ENCODE measurements around the gene ACAD8.

ACAD8 gene

GRCh38 chr11:134230339-134230738, 23.0 kb upstream of the ACAD8 start:
- no peak overlapping the region for H3K4me3 ChIP-seq (ENCODE audit: low read length)

DNA sequence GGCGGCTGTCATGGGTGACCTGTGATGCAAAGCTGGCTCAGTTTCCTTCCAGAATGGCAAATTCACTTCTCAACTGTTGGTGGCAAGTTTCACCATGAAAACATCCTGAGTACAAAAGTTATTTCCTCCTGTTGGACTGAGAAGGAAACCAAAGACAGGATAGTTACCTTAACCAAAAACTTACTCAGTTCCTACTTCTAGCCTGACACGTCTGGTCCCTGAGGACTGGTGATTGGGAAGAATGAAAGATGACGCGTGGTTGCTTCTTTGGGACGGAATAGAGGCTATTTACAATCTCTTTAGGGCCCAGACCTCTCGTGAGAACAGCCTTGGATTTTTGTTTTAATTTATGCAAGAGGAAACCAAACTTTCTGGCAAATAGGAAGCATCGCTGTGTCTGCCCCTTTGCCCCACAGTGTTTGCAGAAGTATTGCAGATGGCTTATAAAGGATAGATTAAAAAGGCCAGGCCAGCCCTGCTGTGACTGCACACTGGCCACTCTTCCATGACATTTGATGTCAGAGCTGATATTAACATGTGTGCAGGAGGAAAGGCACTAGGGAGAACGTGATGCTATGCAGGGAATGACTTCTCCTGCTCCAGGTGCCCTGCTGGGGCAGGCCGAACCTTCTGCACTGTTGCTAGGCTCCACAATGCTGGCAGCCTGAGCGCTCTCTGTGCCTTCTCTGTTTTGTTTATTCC, 21.3 kb upstream of the ACAD8 start:
- H3K4me3 ChIP-seq (ENCODE audit: low read length), result no peak overlapping the region
- TF ChIP-seq ZNF274 (IDR thresholded peaks at IDR 0.05; ENCODE audit: low read depth, low read length), result no peak

More at GRCh38 chr11:134230339-134230738, 23.0 kb upstream of the ACAD8 start:
- no peak for TF ChIP-seq ZNF274 (IDR thresholded peaks at IDR 0.05; ENCODE audit: low read depth, low read length)

DNA sequence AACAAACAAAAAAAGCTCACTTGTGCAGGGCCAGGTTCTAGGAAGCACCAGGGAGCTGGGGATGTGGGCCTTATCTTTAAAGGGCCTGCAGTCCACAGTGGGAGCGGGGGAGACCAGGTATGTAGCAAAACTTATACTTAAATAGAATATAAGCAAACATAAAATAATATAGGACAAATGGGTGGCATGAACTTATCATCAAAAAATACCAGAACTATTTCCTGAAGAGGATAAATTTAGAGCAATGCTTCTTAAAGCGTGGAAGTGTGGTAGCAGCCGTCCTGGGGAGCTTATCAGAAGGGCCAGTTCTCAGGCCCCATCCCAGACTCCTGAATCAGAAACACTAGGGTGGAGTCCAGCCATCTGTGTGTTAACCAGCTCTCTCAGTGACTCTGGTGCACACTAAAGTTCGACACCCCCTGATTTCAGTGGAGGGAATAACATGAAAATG, 19.6 kb upstream of the ACAD8 start:
- no peak overlapping the region for H3K4me3 ChIP-seq (ENCODE audit: low read length)

GRCh38 chr11:134235399-134235798, 18.0 kb upstream of the ACAD8 start:
- no peak overlapping the region for H3K4me3 ChIP-seq (ENCODE audit: low read length)
- TF ChIP-seq ZNF274 (IDR thresholded peaks at IDR 0.05; ENCODE audit: low read depth, low read length), result no peak

More for the DNA sequence above, 19.6 kb upstream of the ACAD8 start:
- no peak for TF ChIP-seq ZNF274 (IDR thresholded peaks at IDR 0.05; ENCODE audit: low read depth, low read length)

DNA sequence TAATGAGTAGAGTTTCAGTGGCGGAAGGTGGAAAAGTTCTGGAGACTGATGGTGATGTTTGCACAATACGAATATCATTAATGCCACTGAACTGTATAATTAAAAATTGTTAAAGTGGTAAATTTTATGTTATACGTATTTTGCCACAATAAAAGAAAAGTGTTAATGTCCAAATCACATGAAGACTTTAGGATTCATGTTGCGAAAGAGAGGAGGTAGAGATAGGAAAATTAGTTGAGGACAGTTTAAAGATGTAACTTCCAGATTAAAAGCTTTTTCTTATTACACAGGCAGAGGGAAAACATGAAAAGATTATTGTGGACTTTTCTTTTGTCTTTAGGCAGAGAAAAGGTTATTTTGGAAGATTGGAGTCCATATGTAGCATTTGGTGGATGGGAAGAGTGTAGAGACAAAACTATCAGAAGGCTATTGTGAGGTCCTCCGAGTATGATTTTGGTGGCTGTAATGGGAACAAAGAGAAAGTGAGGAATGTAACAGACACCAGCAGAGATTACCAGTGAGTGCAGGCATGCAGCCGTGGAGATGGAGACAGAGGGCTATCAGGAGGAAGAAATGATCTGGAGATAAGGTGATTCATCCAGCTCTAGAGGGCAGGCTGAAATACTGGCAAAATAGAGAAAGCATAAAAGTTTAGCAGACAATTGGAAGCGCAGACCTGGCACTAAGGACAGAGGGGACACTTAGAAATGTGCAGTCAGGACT, 16.4 kb upstream of the ACAD8 start:
- TF ChIP-seq ZNF274 (IDR thresholded peaks at IDR 0.05; ENCODE audit: low read depth, low read length), result no peak
- no peak overlapping the region for H3K4me3 ChIP-seq (ENCODE audit: low read length)

DNA sequence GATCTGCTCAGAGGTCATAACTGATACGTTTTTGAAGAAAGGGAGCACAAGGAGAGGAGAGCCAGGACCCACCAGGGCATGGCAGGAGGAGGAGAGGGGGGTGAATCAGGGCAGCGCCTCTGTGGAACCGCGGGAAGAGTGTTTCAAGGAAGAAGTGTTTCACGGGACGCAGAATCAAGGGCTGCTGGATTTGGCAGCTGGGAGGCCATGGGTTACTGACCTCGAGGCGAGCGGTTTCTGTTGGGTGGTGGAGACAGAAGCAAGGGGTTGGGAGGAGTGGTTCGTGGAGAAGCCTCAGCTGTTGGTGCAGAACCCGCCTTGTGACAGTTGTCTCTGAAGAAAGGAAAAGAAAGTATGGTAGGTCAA, 15.8 kb upstream of the ACAD8 start:
- H3K4me3 ChIP-seq (ENCODE audit: low read length), result no peak overlapping the region
- TF ChIP-seq ZNF274 (IDR thresholded peaks at IDR 0.05; ENCODE audit: low read depth, low read length), result no peak

- H3K4me3 ChIP-seq (ENCODE audit: low read length), result no peak overlapping the region
- TF ChIP-seq ZNF274 (IDR thresholded peaks at IDR 0.05; ENCODE audit: low read depth, low read length), result no peak
Measured at GRCh38 chr11:134238956-134239355, 14.4 kb upstream of the ACAD8 start.

GRCh38 chr11:134240592-134240991, 12.8 kb upstream of the ACAD8 start:
- no peak overlapping the region for H3K4me3 ChIP-seq (ENCODE audit: low read length)

GRCh38 chr11:134242376-134242775, 11.0 kb upstream of the ACAD8 start:
- no peak for TF ChIP-seq ZNF274 (IDR thresholded peaks at IDR 0.05; ENCODE audit: low read depth, low read length)
- H3K4me3 ChIP-seq (ENCODE audit: low read length), result no peak overlapping the region

More at GRCh38 chr11:134240592-134240991, 12.8 kb upstream of the ACAD8 start:
- TF ChIP-seq ZNF274 (IDR thresholded peaks at IDR 0.05; ENCODE audit: low read depth, low read length), result no peak

- no peak for TF ChIP-seq ZNF274 (IDR thresholded peaks at IDR 0.05; ENCODE audit: low read depth, low read length)
- H3K4me3 ChIP-seq (ENCODE audit: low read length), result no peak overlapping the region
Measured at GRCh38 chr11:134243913-134244312, 9.5 kb upstream of the ACAD8 start.

DNA sequence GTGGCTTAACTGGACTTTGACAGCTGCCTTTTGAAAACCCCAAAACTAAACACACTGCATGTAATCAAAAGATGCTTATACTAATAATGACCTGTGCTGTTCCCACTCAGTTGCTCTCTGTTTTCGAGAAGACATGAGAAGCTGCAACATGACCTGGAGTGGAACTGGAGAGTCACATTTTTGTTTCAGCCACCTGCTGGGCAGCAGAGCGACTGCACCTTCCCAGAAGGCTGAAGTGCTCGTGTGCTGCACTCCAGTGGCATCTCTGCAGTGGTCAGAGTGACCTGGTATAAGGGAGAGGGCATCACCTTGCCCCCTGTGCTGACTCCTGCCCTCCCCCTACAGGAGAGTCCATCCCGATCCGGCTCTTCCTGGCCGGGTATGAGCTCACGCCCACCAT, 8.8 kb upstream of the ACAD8 start:
- H3K4me3 ChIP-seq (ENCODE audit: low read length), result no peak overlapping the region
- TF ChIP-seq ZNF274 (IDR thresholded peaks at IDR 0.05; ENCODE audit: low read depth, low read length), result no peak

DNA sequence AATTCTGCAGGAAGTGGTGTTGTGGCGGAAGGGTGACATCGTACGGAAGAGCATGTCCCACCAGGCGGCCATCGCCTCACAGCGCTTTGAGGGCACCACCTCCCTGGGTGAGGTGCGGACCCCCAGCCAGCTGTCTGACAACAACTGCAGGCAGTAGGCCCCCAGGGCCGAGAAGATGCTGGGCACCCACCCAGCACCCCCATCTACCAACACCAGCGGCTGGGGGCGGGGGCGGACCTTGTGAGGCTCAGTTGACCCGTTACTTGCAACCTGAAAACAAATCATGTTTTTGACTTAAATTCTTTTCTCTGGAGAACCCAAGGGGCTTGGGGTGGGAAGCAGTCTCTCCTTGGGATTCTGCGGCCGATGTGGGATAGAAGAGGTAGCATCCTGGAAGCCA, 7.9 kb upstream of the ACAD8 start:
- no peak overlapping the region for H3K4me3 ChIP-seq (ENCODE audit: low read length)
- no peak for TF ChIP-seq ZNF274 (IDR thresholded peaks at IDR 0.05; ENCODE audit: low read depth, low read length)

GRCh38 chr11:134246100-134246499, 7.3 kb upstream of the ACAD8 start:
- no peak for TF ChIP-seq ZNF274 (IDR thresholded peaks at IDR 0.05; ENCODE audit: low read depth, low read length)

DNA sequence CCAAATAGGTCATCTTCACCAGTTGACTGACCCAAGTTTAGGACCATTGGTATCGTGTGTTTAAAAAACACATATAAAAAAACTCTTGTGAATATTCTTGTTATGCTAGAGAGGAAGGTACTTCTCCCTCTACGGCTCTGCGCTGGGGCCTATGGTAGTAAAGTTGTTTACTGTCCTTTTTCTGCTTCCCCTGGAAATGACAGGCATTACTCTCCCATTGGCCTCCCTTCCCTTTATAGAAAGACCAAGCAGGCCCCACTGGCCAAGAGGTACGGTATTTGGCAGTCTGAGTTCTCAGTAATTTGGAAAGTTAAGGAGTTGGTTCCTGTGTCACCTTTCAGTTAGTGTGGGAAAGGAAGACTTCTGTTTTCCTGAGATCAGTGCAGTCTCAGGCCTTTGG, 6.7 kb upstream of the ACAD8 start:
- no peak for TF ChIP-seq ZNF274 (IDR thresholded peaks at IDR 0.05; ENCODE audit: low read depth, low read length)
- H3K4me3 ChIP-seq (ENCODE audit: low read length), result no peak overlapping the region

More at GRCh38 chr11:134246100-134246499, 7.3 kb upstream of the ACAD8 start:
- no peak overlapping the region for H3K4me3 ChIP-seq (ENCODE audit: low read length)

DNA sequence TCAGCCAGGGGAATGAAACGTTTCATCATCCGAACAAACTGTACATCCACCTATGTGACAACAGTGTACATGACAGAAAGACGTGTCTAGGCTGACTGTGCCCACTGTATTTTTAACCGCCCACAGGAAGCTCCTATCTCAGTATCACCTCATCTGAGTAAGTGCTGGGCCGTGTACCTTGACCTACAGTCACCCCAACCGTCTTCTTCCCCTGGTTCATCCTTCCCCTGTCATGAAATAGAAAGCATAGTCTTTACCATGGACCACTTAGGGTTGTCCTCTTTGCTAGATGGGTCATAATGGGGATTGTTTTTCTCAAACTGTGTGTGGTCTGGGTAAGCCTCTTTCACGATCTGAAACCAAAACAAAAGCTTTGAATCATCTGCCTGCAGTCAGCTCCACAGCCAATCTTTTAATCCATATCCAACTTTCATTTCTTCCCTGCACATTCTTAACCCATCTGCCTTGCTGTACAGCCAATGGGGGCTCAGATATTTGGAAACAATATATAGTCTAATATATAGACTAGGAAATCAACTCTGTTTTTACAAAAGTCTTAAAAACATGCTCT, 4.4 kb upstream of the ACAD8 start:
- no peak for TF ChIP-seq ZNF274 (IDR thresholded peaks at IDR 0.05; ENCODE audit: low read depth, low read length)
- no peak overlapping the region for H3K4me3 ChIP-seq (ENCODE audit: low read length)
